ENCODE measurements around the gene TP53I11.

The TP53I11 gene

GRCh38 chr11:44952500-44953260, 2.0 kb upstream of the TP53I11 start:
- DNase-seq (ENCODE audit: low read depth): no peak
- no peak for TF ChIP-seq CTCF (IDR thresholded peaks at IDR 0.05; ENCODE audit: control insufficient read depth, insufficient read depth, low read depth, low read length, missing control alignments)
- H3K4me3 ChIP-seq (ENCODE audit: control insufficient read depth, low read depth, low read length): no peak overlapping the region

GRCh38 chr11:44952082-44952481, 1.4 kb upstream of the TP53I11 start:
- no peak for TF ChIP-seq CTCF (IDR thresholded peaks at IDR 0.05; ENCODE audit: control insufficient read depth, insufficient read depth, low read depth, low read length, missing control alignments)
- no peak for DNase-seq (ENCODE audit: low read depth)

GRCh38 chr11:44950031-44950624, 555 bp downstream of the TP53I11 start:
- no peak for DNase-seq (ENCODE audit: low read depth)
- no peak for TF ChIP-seq CTCF (IDR thresholded peaks at IDR 0.05; ENCODE audit: control insufficient read depth, insufficient read depth, low read depth, low read length, missing control alignments)
- peak overlapping the region; percentile 61 for H3K4me3 ChIP-seq (ENCODE audit: control insufficient read depth, low read depth, low read length)

More at GRCh38 chr11:44952082-44952481, 1.4 kb upstream of the TP53I11 start:
- no peak overlapping the region for H3K4me3 ChIP-seq (ENCODE audit: control insufficient read depth, low read depth, low read length)

- DNase-seq (ENCODE audit: low read depth): no peak
- H3K4me3 ChIP-seq (ENCODE audit: control insufficient read depth, low read depth, low read length): peak overlapping the region; percentile 61
- peak; percentile 54 for TF ChIP-seq CTCF (IDR thresholded peaks at IDR 0.05; ENCODE audit: control insufficient read depth, insufficient read depth, low read depth, low read length, missing control alignments)
Measured at GRCh38 chr11:44949160-44950030, 1.3 kb downstream of the TP53I11 start.

GRCh38 chr11:44948155-44948554, 2.5 kb downstream of the TP53I11 start:
- H3K4me3 ChIP-seq (ENCODE audit: control insufficient read depth, low read depth, low read length): no peak overlapping the region
- no peak for TF ChIP-seq CTCF (IDR thresholded peaks at IDR 0.05; ENCODE audit: control insufficient read depth, insufficient read depth, low read depth, low read length, missing control alignments)
- DNase-seq (ENCODE audit: low read depth): no peak

GRCh38 chr11:44947114-44947513, 3.6 kb downstream of the TP53I11 start:
- no peak for DNase-seq (ENCODE audit: low read depth)
- no peak for TF ChIP-seq CTCF (IDR thresholded peaks at IDR 0.05; ENCODE audit: control insufficient read depth, insufficient read depth, low read depth, low read length, missing control alignments)
- H3K4me3 ChIP-seq (ENCODE audit: control insufficient read depth, low read depth, low read length): no peak overlapping the region
